Measurements from ENCODE around the gene SNRPD3.

- no peak for TF ChIP-seq POLR2A (IDR thresholded peaks at IDR 0.05; ENCODE audit: borderline replicate concordance, extremely low read depth, insufficient read depth, insufficient read length)
- peak; percentile 58 to 94 (median 85); a peak in 5 of 6 replicates for TF ChIP-seq CTCF (IDR thresholded peaks at IDR 0.05 in 2 of 3, conservative IDR thresholded peaks at IDR 0.05 in 1 of 3; ENCODE audit: borderline replicate concordance in 1 of 3, insufficient read depth in 1 of 3, low read depth in 2 of 3, low read length in 2 of 3)
- no peak for TF ChIP-seq ZNF274 (IDR thresholded peaks at IDR 0.05; ENCODE audit: low read depth, low read length)
- TF ChIP-seq EZH2phosphoT487 (IDR thresholded peaks at IDR 0.05; ENCODE audit: borderline replicate concordance), result no peak
- no peak for TF ChIP-seq EZH2 (IDR thresholded peaks at IDR 0.05)
- no peak for TF ChIP-seq CEBPB (IDR thresholded peaks at IDR 0.05; ENCODE audit: low read depth)
- no peak for TF ChIP-seq POLR2AphosphoS5 (IDR thresholded peaks at IDR 0.05; ENCODE audit: low read depth, low read length)
- TF ChIP-seq TCF7L2 (IDR thresholded peaks at IDR 0.05; ENCODE audit: borderline replicate concordance, extremely low read depth, insufficient read depth, insufficient read length), result no peak
- TF ChIP-seq, protein P1, sequence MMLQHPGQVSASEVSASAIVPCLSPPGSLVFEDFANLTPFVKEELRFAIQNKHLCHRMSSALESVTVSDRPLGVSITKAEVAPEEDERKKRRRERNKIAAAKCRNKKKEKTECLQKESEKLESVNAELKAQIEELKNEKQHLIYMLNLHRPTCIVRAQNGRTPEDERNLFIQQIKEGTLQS (IDR thresholded peaks at IDR 0.05), result no peak
- no peak for TF ChIP-seq EGR1 (IDR thresholded peaks at IDR 0.05; ENCODE audit: low read depth)
- TF ChIP-seq RAD21 (IDR thresholded peaks at IDR 0.05; ENCODE audit: low read depth), result peak; percentile 78
- TF ChIP-seq REST (IDR thresholded peaks at IDR 0.05; ENCODE audit: low read depth), result no peak
Observed at GRCh38 chr22:24525416-24526037, 30.3 kb upstream of the SNRPD3 start.
